GM12878 (cell line): ENCODE results near the gene CPA2.

Experiments used
- CTCF ChIP-seq, 3 experiments: IDR thresholded peaks in 2 of 3; conservative IDR thresholded peaks in 1 of 3; 2 replicates each; pipeline ENCODE4 v1.5.1; 2011; ENCODE audit warnings: low read depth in 3 of 3, low read length in 3 of 3, mild to moderate bottlenecking in 3 of 3, control low read depth in 2 of 3, moderate library complexity in 2 of 3, inconsistent platforms in 1 of 3, mixed read lengths in 1 of 3; ENCODE audit not compliant: control insufficient read depth in 2 of 3, insufficient read depth in 1 of 3; ENCODE audit errors: extremely low read depth in 1 of 3
- JUND ChIP-seq: IDR thresholded peaks from 2 replicates; pipeline ENCODE4 v1.6.1; 2012; ENCODE audit warnings: low read depth, mild to moderate bottlenecking, low read length, improper control_type of control experiment, moderate library complexity
- MAX ChIP-seq: IDR thresholded peaks from 2 replicates; pipeline ENCODE4 v1.6.1; 2012; ENCODE audit warnings: low read depth, low read length, improper control_type of control experiment
- MXI1 ChIP-seq: fragments of 150-350 bp; IDR thresholded peaks from 2 replicates; pipeline ENCODE4 v1.6.1; 2011; ENCODE audit warnings: low read depth, mild to moderate bottlenecking, inconsistent platforms, low read length, improper control_type of control experiment
- REST ChIP-seq: IDR thresholded peaks from 2 replicates; pipeline ENCODE4 v1.6.1; 2012; ENCODE audit warnings: mild to moderate bottlenecking, low read depth, low read length
- TBL1XR1 ChIP-seq: IDR thresholded peaks from 2 replicates; pipeline ENCODE4 v1.6.1; 2012; ENCODE audit warnings: low read depth, low read length, improper control_type of control experiment
- USF2 ChIP-seq: IDR thresholded peaks from 2 replicates; pipeline ENCODE4 v1.6.1; 2011; ENCODE audit warnings: low read depth, low read length, improper control_type of control experiment, borderline replicate concordance

- TF ChIP-seq MAX = no peak
- TF ChIP-seq CTCF (IDR thresholded peaks at IDR 0.05 in 2 of 3, conservative IDR thresholded peaks at IDR 0.05 in 1 of 3; ENCODE audit: control insufficient read depth in 2 of 3, extremely low read depth in 1 of 3, insufficient read depth in 1 of 3, low read depth in 3 of 3, low read length in 3 of 3) = no peak
- no peak for TF ChIP-seq TBL1XR1
- no peak for TF ChIP-seq MXI1
- TF ChIP-seq REST = no peak
- no peak for TF ChIP-seq JUND
- TF ChIP-seq USF2 = no peak
Observed at GRCh38 chr7:130240240-130240639, 26.4 kb upstream of the CPA2 start.
